NCI-H524 (cell line): Measurements from ENCODE around the gene SSBP3.
A peak's percentile ranks its signal among the peaks of the same experiment; 100 is the strongest.
"Not testable (repeated sequence)": the region's sequence is repeated elsewhere in the genome, so short reads cannot be mapped to it uniquely, and the experiment has no call there.

Experiments
- DNase-seq, 2 experiments: peaks; one replicate each; lab custom pipeline; 2025; lab: John Stamatoyannopoulos, UW

Gene SSBP3

DNA sequence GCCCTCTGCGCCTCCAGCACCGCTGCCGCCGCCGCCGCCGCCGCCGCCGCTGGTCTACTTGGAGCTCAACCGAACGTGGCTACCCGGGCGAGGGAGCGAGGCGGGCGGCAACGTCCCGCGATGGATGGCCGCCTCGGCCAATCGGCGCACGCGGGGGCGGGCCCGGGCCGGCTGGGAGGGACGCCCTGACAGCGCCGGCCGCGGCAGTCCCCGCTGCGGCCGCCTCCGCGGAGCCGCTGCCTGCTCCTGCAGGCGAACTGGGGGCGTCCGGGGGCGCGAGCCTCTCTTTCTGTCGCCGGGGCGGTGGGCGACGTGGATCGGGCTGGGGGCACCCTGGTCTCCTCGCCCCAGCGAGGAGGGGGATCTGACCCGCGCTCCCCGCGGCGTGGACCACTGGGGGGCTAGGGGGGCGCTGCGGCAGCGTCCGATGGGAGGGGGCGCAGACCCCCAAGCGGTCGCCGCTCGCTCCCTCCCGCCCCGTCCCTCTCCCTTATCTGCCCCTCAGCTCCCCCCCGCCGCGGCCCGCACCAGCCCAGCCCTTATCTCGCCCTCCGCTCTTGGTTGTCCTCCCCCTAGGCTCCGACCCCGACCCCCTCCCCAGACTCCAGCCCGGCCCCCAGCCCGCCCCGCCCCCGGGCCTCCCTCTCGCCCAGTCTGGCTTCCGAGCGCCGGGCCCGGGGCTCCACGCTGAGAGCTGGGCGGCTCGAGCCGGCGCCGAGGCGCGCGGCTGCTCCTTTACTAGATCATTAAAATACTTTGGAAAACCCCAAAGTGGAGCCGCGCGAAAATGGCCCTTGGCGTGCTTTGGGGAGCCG, at the start of gene SSBP3:
Gene SSBP3 (minus strand): TSS at position 56 of the 815 bp plus-strand sequence.
- DNase-seq = peak; percentile 57 to 84

- no peak for DNase-seq
Observed at GRCh38 chr1:54453509-54453908, 47.3 kb upstream of the SSBP3 start.

- DNase-seq = no peak
Observed at GRCh38 chr1:54453022-54453421, 46.8 kb upstream of the SSBP3 start.

- not testable (repeated sequence) for DNase-seq
Observed at GRCh38 chr1:54449431-54449830, 43.2 kb upstream of the SSBP3 start.

DNA sequence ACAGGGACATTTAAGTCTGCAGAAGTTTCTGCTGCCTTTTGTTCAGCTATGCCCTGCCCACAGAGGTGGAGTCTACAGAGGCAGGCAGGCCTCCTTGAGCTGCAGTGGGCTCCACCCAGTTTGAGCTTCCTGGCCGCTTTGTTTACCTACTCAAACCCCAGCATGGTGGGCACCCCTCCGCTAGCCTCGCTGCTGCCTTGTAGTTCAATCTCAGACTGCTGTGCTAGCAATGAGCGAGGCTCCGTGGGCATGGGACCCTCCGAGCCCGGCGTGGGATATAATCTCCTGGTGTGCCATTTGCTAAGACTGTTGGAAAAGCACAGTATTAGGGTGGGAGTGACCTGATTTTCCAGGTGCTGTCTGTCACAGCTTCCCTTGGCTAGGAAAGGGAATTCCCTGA, 42.6 kb upstream of the SSBP3 start:
- DNase-seq = not testable (repeated sequence)

- not testable (repeated sequence) for DNase-seq
Observed at GRCh38 chr1:54447081-54447480, 40.9 kb upstream of the SSBP3 start.

- DNase-seq = no peak
Observed at GRCh38 chr1:54442185-54442584, 36.0 kb upstream of the SSBP3 start.

GRCh38 chr1:54439550-54440223, 33.5 kb upstream of the SSBP3 start:
- no peak for DNase-seq

- no peak for DNase-seq
Observed at GRCh38 chr1:54437783-54438182, 31.6 kb upstream of the SSBP3 start.

GRCh38 chr1:54436826-54437225, 30.6 kb upstream of the SSBP3 start:
- no peak for DNase-seq

DNA sequence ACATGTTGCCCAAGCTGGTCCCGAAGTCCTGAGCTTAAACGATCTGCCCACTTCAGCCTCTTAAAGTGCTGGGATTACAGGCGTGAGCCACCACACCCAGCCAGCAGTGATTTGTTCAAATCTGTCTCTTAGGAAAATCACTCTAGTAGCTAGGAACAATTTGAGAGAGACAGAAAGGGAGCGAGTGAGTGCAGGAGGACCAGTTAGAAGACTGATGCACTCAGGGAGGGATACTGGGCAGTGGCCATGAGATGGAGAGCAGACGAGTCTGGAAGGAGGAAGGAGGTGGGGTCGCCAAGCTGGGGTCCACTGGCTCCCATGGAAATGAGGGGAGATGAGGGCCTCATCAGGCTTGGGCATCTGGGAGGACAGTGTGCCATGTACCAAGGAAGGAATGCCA, 23.6 kb upstream of the SSBP3 start:
- DNase-seq = no peak

- DNase-seq = no peak
Observed at GRCh38 chr1:54428837-54429518, 22.8 kb upstream of the SSBP3 start.

GRCh38 chr1:54425152-54425584, 19.0 kb upstream of the SSBP3 start:
- DNase-seq = no peak

- no peak for DNase-seq
Observed at GRCh38 chr1:54424398-54424797, 18.2 kb upstream of the SSBP3 start.

GRCh38 chr1:54421101-54421504, 14.9 kb upstream of the SSBP3 start:
- peak in 1 of 2 experiments; percentile 28 for DNase-seq

DNA sequence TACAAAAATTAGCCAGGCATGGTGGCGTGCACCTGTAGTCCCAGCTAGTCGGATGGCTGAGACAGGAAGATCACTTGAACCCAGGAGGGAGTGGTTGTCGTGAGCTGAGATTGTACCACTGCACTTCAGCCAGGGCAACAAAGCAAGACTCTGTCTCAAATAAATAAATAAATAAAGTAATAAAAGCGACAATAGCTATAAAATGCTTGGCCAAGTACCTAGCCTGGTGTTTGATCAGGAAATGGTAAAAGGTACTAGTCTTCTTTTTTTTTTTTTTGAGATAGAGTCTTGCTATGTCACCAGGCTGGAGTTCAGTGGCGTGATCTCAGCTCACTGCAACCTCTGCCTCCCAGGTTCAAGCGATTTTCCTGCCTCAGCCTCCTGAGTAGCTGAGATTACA, 12.4 kb upstream of the SSBP3 start:
- not testable (repeated sequence) for DNase-seq

GRCh38 chr1:54417123-54417522, 10.9 kb upstream of the SSBP3 start:
- no peak for DNase-seq

- DNase-seq = no peak
Observed at GRCh38 chr1:54416435-54416834, 10.2 kb upstream of the SSBP3 start.

GRCh38 chr1:54415991-54416390, 9.8 kb upstream of the SSBP3 start:
- no peak for DNase-seq

DNA sequence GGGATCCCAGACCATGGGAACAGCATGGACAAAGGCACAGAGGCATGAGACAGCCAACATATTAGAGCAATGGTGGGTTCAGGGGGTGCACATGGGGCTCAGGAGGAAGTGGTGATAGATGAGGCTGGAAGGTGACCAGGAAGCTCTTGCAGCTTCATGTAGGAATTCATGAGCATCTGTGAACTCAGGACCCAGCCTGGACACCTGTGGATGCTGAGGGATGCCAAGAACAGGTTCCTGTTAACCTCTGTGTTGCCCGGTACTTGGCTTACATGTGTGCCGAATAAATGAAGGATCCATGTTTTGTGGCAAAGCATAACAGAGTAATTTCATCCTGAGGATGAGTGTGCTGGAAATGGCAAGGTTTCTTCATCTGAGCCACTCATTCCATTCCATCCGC, 9.3 kb upstream of the SSBP3 start:
- DNase-seq = no peak

DNA sequence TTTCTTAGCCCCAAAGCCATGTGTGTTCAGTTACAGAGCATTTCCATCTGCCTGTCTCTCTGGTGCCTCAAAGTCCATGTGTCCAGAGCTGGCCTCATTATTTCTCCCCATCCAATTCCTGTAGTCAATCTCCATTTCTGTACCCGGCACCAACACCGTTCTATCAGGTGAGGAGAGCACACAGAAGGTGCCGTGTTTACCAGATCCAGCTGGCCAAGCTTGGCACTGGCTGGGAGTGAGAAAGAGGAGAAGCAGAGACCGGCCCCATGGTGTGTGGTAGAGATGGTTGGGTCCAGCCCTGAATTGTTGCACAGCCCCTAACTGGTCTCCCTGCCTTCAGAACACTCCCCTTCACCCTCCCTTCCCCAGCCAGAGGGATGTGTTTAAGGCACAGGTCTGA, 7.5 kb upstream of the SSBP3 start:
- no peak for DNase-seq

GRCh38 chr1:54413295-54413694, 7.1 kb upstream of the SSBP3 start:
- DNase-seq = no peak

DNA sequence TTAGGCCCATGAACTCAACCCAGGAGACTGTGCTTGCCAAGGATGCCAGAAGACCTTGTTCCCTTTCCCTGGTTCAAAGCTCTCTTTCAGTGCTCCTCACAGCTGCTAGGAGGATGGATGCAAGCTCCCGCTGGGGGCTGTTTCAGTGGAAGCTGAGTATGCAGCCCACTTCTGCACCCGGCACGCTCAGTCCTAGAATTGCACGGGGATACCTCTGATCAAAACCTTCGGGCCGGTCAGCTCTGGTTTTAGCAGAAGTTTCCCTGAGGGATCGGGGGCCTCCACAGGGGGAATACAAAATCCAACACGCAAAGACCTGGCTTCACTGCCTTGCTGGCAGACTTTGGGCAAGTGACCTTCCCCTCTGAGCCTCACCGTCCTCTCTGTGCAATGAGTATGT, 4.2 kb upstream of the SSBP3 start:
- no peak for DNase-seq
